ENCODE results near the gene ZFAND2A.

DNA sequence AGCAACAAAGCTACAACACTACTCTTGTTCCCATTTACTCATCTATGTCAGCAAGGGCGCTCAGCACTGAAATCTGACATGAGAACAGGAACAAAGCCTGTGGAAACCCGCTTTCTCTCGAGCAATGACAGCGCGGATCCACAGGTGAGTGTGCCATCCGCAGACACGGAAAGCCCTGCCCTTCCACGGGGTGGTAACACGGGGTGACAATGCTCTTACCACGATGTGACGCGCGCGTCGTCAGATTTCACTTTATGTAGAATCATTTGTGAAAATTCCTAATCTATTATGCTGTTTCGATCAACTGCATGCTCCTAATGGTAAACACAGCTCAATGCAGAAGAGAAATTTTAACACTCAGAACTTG, 34.4 kb downstream of the ZFAND2A start:
- no peak for TF ChIP-seq EZH2phosphoT487 (IDR thresholded peaks at IDR 0.05; ENCODE audit: borderline replicate concordance)
- TF ChIP-seq, protein P1, sequence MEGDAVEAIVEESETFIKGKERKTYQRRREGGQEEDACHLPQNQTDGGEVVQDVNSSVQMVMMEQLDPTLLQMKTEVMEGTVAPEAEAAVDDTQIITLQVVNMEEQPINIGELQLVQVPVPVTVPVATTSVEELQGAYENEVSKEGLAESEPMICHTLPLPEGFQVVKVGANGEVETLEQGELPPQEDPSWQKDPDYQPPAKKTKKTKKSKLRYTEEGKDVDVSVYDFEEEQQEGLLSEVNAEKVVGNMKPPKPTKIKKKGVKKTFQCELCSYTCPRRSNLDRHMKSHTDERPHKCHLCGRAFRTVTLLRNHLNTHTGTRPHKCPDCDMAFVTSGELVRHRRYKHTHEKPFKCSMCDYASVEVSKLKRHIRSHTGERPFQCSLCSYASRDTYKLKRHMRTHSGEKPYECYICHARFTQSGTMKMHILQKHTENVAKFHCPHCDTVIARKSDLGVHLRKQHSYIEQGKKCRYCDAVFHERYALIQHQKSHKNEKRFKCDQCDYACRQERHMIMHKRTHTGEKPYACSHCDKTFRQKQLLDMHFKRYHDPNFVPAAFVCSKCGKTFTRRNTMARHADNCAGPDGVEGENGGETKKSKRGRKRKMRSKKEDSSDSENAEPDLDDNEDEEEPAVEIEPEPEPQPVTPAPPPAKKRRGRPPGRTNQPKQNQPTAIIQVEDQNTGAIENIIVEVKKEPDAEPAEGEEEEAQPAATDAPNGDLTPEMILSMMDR (conservative IDR thresholded peaks at IDR 0.05; ENCODE audit: low read length): no peak

Measured in Loucy (cell line).